ENCODE data around the gene EEF1A2. TPM values are rescaled to one million over a fixed set of nuclear protein-coding genes. Genes with fewer than 3 reads are reported as not detected.

Gene EEF1A2
- polyA plus RNA-seq, 3 donors: 0.08 TPM; not detected in 2

- intact Hi-C loops (cut with micrococcal nuclease): no loop called here
- Mint-ChIP-seq H3K4me3 (peak within 1 kb of the TSS in 1 of 2 donors; percentile 26), H3K27ac (no peak within 1 kb of the TSS)
Measured at GRCh38 chr20:63471981-63472831, 26.7 kb downstream of the EEF1A2 start, which contains the start of gene KCNQ2. Gene KCNQ2, minus strand, starts transcription at chr20:63472655. Its CDS starts 192 bp downstream, at chr20:63472463.

GRCh38 chr20:63471717-63471980 lies 27.2 kb downstream of the EEF1A2 start:
- Histone ChIP-seq H3K4me2 (replicated peaks; ENCODE audit: extremely low read depth, low read length, poor library complexity, severe bottlenecking) (no peak overlapping the region), H3K27me3 (ENCODE audit: control insufficient read depth in 2 of 2, insufficient read depth in 2 of 2, low read length in 2 of 2) (peaks cover 9 to 48% of the 10 kb centered on the region in 2 donors), H3K9ac (ENCODE audit: insufficient read depth, low read length, poor library complexity, severe bottlenecking) (no peak overlapping the region), H2AFZ (ENCODE audit: insufficient read depth, low read depth, low read length, poor library complexity, severe bottlenecking) (no peak overlapping the region), H3K9me3 (replicated peaks in 1 of 2; ENCODE audit: control insufficient read depth in 1 of 2, insufficient read depth in 1 of 2, low read length in 2 of 2) (no peaks in the 10 kb centered on the region), H3K36me3 (replicated peaks in 1 of 2; ENCODE audit: control insufficient read depth in 1 of 2, insufficient read depth in 2 of 2, low read length in 2 of 2) (no peaks in the 10 kb centered on the region), H3K4me1 (ENCODE audit: control insufficient read depth in 1 of 2, insufficient read depth in 2 of 2, low read length in 2 of 2) (no peaks in the 10 kb centered on the region), H3K27ac (ENCODE audit: low read depth in 1 of 2, low read length in 2 of 2) (no peak overlapping the region), H3K4me3 (replicated peaks in 1 of 3; ENCODE audit: low read depth in 2 of 3, low read length in 3 of 3) (no peak overlapping the region), H3K79me2 (ENCODE audit: insufficient read depth, low read length) (no peaks in the 10 kb centered on the region), H4K20me1 (ENCODE audit: insufficient read depth, low read length) (no peaks in the 10 kb centered on the region)
- H3K9me3 Mint-ChIP-seq: peaks cover 0 to 5% (median 0%) of the 10 kb centered on the region in 7 donors
- under 1% methylated on average over 18 of the region's 27 CpGs for WGBS (ENCODE audit: insufficient coverage)
- no peak overlapping the region for H3K4me3 Mint-ChIP-seq
- TF ChIP-seq CTCF (IDR thresholded peaks at IDR 0.05): no peak
- intact Hi-C loops (cut with micrococcal nuclease): no loop called here
- no peaks in the 10 kb centered on the region for H3K4me1 Mint-ChIP-seq
- H3K27ac Mint-ChIP-seq: no peak overlapping the region
- no peak for DNase-seq
- peaks cover 34 to 65% (median 55%) of the 10 kb centered on the region in 3 donors for H3K27me3 Mint-ChIP-seq (ENCODE audit: low read depth in 3 of 3)
- H3K36me3 Mint-ChIP-seq: no peaks in the 10 kb centered on the region

More at GRCh38 chr20:63471981-63472831, 26.7 kb downstream of the EEF1A2 start, which contains the start of gene KCNQ2:
- H3K4me2 ChIP-seq (replicated peaks; ENCODE audit: extremely low read depth, low read length, poor library complexity, severe bottlenecking): peak within 1 kb of the TSS; percentile 11
- H3K9ac ChIP-seq (ENCODE audit: insufficient read depth, low read length, poor library complexity, severe bottlenecking): no peak within 1 kb of the TSS
- peaks cover 9 to 52% of the 10 kb centered on the region in 2 donors for H3K27me3 ChIP-seq (ENCODE audit: control insufficient read depth in 2 of 2, insufficient read depth in 2 of 2, low read length in 2 of 2)
- H3K4me3 ChIP-seq (replicated peaks in 1 of 3; ENCODE audit: low read depth in 2 of 3, low read length in 3 of 3): no peak within 1 kb of the TSS
- H3K27ac ChIP-seq (ENCODE audit: low read depth in 1 of 2, low read length in 2 of 2): no peak within 1 kb of the TSS
- no peaks in the 10 kb centered on the region for H3K9me3 ChIP-seq (replicated peaks in 1 of 2; ENCODE audit: control insufficient read depth in 1 of 2, insufficient read depth in 1 of 2, low read length in 2 of 2)
- H4K20me1 ChIP-seq (ENCODE audit: insufficient read depth, low read length): no peaks in the 10 kb centered on the region
- Mint-ChIP-seq H3K36me3 (no peaks in the 10 kb centered on the region), H3K4me1 (no peaks in the 10 kb centered on the region), H3K27me3 (ENCODE audit: low read depth in 3 of 3) (peaks cover 37 to 71% (median 57%) of the 10 kb centered on the region in 3 donors), H3K9me3 (peaks cover 0 to 5% (median 0%) of the 10 kb centered on the region in 7 donors)
- no peaks in the 10 kb centered on the region for H3K36me3 ChIP-seq (replicated peaks in 1 of 2; ENCODE audit: control insufficient read depth in 1 of 2, insufficient read depth in 2 of 2, low read length in 2 of 2)
- no peak within 1 kb of the TSS for H2AFZ ChIP-seq (ENCODE audit: insufficient read depth, low read depth, low read length, poor library complexity, severe bottlenecking)
- WGBS (ENCODE audit: insufficient coverage): under 1% methylated on average over 89 of the region's 111 CpGs
- no peak for DNase-seq
- H3K4me1 ChIP-seq (ENCODE audit: control insufficient read depth in 1 of 2, insufficient read depth in 2 of 2, low read length in 2 of 2): no peaks in the 10 kb centered on the region
- TF ChIP-seq CTCF (IDR thresholded peaks at IDR 0.05): no peak
- no peaks in the 10 kb centered on the region for H3K79me2 ChIP-seq (ENCODE audit: insufficient read depth, low read length)

Data from CD14-positive monocyte (primary cell).